ENCODE data around the gene PDZD7. TPM values are rescaled to one million over a fixed set of nuclear protein-coding genes. Genes with fewer than 3 reads are reported as not detected.

The PDZD7 gene
- polyA plus RNA-seq, 1 of the 3 experiments (the other 2 are of a cell fraction), result 1.9 TPM

DNA sequence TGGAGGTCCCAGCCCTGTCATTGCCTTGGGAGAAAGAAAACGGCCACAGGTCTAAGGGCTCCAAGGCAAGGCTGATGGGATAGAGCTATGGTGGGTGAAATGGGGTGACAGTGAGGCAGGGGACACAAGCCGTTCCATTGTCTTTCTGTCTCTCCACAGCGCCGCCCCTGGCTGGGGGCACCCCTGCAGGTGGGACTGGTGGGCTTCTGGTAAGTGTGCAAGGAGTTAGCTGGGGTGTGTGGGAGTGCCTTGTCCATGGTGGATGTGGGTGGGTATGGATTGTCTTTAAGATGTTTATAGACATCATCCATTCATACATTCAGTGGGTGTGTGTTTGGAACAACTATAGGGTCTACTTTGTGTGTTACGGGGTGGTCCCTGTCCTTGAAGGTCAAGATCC lies 7.6 kb upstream of the PDZD7 start (continued):
- TF ChIP-seq CTCF (IDR thresholded peaks at IDR 0.05), result no peak

DNA sequence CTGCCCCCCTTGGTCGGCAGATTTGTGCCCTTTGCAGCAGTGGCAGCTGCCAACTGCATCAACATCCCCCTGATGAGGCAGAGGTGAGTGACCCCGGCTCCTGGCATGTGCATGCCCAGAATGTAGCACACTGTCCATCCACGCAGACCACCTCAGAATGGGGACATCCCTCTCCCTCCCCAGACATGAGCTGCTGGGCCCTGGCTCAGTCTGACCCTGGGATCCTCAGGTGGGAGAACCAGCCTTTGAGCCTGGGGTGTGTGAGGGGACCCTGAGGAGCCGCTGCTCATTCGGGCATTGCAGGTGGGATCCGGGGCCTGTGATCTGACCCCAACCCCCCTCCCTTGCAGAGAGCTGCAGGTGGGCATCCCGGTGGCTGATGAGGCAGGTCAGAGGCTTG lies 5.8 kb upstream of the PDZD7 start:
- CTCF ChIA-PET, result interaction anchor here (0.8 to 15.0 kb wide), 11 partner anchors 10 to 105 kb away, joined by 3 to 198 read pairs (median 4); no protein-coding TSS in a partner anchor
- DNase-seq, result no peak
- Histone ChIP-seq H3K4me1 (ENCODE audit: control insufficient read depth in 1 of 2, insufficient read depth in 2 of 2, low read depth in 1 of 2, low read length in 1 of 2) (peaks cover 7 to 15% of the 10 kb centered on the region in 2 experiments; a peak in 3 of 4 replicates), H3K9ac (no peak overlapping the region), H3K9me3 (no peaks in the 10 kb centered on the region), H3K4me2 (no peak overlapping the region), H3K4me3 (ENCODE audit: low read depth in 2 of 2, low read length in 1 of 2) (no peak overlapping the region), H3K27me3 (ENCODE audit: insufficient read depth) (no peaks in the 10 kb centered on the region), H4K20me1 (ENCODE audit: insufficient read depth) (peaks cover 39% of the 10 kb centered on the region), H3K79me2 (ENCODE audit: insufficient read depth) (peaks cover 46% of the 10 kb centered on the region), H3K27ac (ENCODE audit: low read depth in 2 of 2, low read length in 1 of 2) (no peak overlapping the region), H3K9me2 (no peaks in the 10 kb centered on the region), H3F3A (replicated peaks; ENCODE audit: insufficient read depth) (peaks cover 46% of the 10 kb centered on the region), H2AFZ (ENCODE audit: low read depth) (no peak overlapping the region), H3K36me3 (replicated peaks in 1 of 2; ENCODE audit: control insufficient read depth in 1 of 2, insufficient read depth in 2 of 2, low read length in 1 of 2) (peaks cover 38 to 53% of the 10 kb centered on the region in 2 experiments)
- POLR2A ChIA-PET, result no interaction called here
- TF ChIP-seq EZH2phosphoT487 (IDR thresholded peaks at IDR 0.05; ENCODE audit: borderline replicate concordance, low read depth), result no peak
- 85% methylated on average over 3 of the region's 7 CpGs for WGBS (ENCODE audit: low lambda C conversion rate)

GRCh38 chr10:101035916-101036702 lies 5.2 kb upstream of the PDZD7 start:
- H2AFZ ChIP-seq (ENCODE audit: low read depth), result no peak overlapping the region
- no peak overlapping the region for H3K27ac ChIP-seq (ENCODE audit: low read depth in 2 of 2, low read length in 1 of 2)
- H3F3A ChIP-seq (replicated peaks; ENCODE audit: insufficient read depth), result peaks cover 40% of the 10 kb centered on the region
- H3K36me3 ChIP-seq (replicated peaks in 1 of 2; ENCODE audit: control insufficient read depth in 1 of 2, insufficient read depth in 2 of 2, low read length in 1 of 2), result peaks cover 38 to 53% of the 10 kb centered on the region in 2 experiments
- H3K4me1 ChIP-seq (ENCODE audit: control insufficient read depth in 1 of 2, insufficient read depth in 2 of 2, low read depth in 1 of 2, low read length in 1 of 2), result peaks cover 7 to 16% of the 10 kb centered on the region in 2 experiments; a peak in 2 of 4 replicates
- peaks cover 47% of the 10 kb centered on the region for H3K79me2 ChIP-seq (ENCODE audit: insufficient read depth)
- DNase-seq, result no peak
- TF ChIP-seq FOSL2 (IDR thresholded peaks at IDR 0.05; ENCODE audit: borderline replicate concordance, low read depth) (no peak), ELF1 (IDR thresholded peaks at IDR 0.05) (no peak), TAF1 (IDR thresholded peaks at IDR 0.05; ENCODE audit: borderline replicate concordance, low read depth, low read length) (no peak), REST (IDR thresholded peaks at IDR 0.05; ENCODE audit: low read depth, low read length) (no peak), RXRA (IDR thresholded peaks at IDR 0.05; ENCODE audit: borderline replicate concordance, low read depth) (no peak), USF2 (IDR thresholded peaks at IDR 0.05; ENCODE audit: borderline replicate concordance, low read depth, low read length) (no peak), SIN3A (IDR thresholded peaks at IDR 0.05; ENCODE audit: borderline replicate concordance, low read depth, low read length) (no peak), POLR2AphosphoS5 (IDR thresholded peaks at IDR 0.05; ENCODE audit: low read depth, low read length) (no peak), YY1 (IDR thresholded peaks at IDR 0.05; ENCODE audit: low read depth) (no peak), EP300 (IDR thresholded peaks at IDR 0.05; ENCODE audit: borderline replicate concordance in 1 of 2, low read depth in 1 of 2, low read length in 1 of 2) (no peak), USF1 (IDR thresholded peaks at IDR 0.05; ENCODE audit: borderline replicate concordance, low read depth) (no peak), RFX5 (IDR thresholded peaks at IDR 0.05; ENCODE audit: low read length) (no peak)
- TF ChIP-seq, protein P1, sequence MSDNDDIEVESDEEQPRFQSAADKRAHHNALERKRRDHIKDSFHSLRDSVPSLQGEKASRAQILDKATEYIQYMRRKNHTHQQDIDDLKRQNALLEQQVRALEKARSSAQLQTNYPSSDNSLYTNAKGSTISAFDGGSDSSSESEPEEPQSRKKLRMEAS (IDR thresholded peaks at IDR 0.05; ENCODE audit: low read depth), result no peak
- no peak overlapping the region for H3K4me2 ChIP-seq
- peaks cover 39% of the 10 kb centered on the region for H4K20me1 ChIP-seq (ENCODE audit: insufficient read depth)
- 90% methylated on average over 8 of the region's 10 CpGs for WGBS (ENCODE audit: low lambda C conversion rate)
- ChIA-PET CTCF (interaction anchor here (0.8 to 15.0 kb wide), 11 partner anchors 10 to 106 kb away, joined by 3 to 198 read pairs (median 4); no protein-coding TSS in a partner anchor), POLR2A (no interaction called here)
- H3K9me2 ChIP-seq, result no peaks in the 10 kb centered on the region
- no peak overlapping the region for H3K4me3 ChIP-seq (ENCODE audit: low read depth in 2 of 2, low read length in 1 of 2)
- no peaks in the 10 kb centered on the region for H3K9me3 ChIP-seq
- no peaks in the 10 kb centered on the region for H3K27me3 ChIP-seq (ENCODE audit: insufficient read depth)
- no peak overlapping the region for H3K9ac ChIP-seq
